GM12874 (cell line): ENCODE results near the gene NPAS1.

Source experiments
- TF ChIP-seq, protein P1 (sequence below): IDR thresholded peaks from 2 replicates; pipeline ENCODE4 v1.5.1; 2011; ENCODE audit warnings: low read depth, mild to moderate bottlenecking, control low read depth, low read length, moderate library complexity; ENCODE audit not compliant: insufficient read depth

Gene NPAS1

DNA sequence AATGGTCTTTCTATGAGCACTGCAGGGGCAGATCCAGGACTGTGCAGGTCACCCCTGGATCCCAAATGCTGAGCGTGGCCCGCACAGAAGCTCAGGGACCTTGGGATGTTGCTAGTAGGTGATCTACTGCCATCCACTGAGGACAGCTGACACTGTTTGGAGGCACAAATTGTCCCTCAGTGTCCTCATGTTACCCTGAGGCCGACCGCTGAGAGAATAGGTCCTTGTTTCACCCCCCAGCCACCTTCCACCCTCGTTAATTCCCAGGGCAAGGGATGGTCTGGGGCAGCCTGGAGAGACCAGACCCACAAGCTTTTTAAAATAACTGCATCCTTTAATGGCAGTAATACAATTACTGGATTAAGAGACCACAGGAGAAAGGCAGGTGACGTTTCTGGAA, 44.2 kb downstream of the NPAS1 start:
- TF ChIP-seq, protein P1, sequence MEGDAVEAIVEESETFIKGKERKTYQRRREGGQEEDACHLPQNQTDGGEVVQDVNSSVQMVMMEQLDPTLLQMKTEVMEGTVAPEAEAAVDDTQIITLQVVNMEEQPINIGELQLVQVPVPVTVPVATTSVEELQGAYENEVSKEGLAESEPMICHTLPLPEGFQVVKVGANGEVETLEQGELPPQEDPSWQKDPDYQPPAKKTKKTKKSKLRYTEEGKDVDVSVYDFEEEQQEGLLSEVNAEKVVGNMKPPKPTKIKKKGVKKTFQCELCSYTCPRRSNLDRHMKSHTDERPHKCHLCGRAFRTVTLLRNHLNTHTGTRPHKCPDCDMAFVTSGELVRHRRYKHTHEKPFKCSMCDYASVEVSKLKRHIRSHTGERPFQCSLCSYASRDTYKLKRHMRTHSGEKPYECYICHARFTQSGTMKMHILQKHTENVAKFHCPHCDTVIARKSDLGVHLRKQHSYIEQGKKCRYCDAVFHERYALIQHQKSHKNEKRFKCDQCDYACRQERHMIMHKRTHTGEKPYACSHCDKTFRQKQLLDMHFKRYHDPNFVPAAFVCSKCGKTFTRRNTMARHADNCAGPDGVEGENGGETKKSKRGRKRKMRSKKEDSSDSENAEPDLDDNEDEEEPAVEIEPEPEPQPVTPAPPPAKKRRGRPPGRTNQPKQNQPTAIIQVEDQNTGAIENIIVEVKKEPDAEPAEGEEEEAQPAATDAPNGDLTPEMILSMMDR: no peak

DNA sequence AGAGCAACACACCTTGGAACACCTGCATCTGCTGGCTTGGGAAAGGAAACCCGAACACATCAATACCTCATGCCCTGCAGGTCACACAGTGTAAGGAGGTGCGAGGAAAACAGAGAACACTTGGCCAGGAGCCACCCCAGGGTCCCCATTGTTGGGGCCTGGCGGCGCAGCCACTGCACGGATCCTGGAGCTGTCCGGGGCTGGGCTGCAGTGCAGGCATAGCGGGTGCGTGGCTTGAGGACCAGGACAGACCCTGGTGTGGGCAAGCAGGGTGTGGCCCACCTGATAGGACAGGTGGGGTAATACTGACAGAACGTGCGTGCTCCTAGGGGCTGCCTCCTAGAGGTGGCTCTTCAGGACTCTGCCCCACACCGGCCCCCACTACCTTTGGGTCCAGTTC, 45.6 kb downstream of the NPAS1 start:
- TF ChIP-seq, protein P1: no peak

DNA sequence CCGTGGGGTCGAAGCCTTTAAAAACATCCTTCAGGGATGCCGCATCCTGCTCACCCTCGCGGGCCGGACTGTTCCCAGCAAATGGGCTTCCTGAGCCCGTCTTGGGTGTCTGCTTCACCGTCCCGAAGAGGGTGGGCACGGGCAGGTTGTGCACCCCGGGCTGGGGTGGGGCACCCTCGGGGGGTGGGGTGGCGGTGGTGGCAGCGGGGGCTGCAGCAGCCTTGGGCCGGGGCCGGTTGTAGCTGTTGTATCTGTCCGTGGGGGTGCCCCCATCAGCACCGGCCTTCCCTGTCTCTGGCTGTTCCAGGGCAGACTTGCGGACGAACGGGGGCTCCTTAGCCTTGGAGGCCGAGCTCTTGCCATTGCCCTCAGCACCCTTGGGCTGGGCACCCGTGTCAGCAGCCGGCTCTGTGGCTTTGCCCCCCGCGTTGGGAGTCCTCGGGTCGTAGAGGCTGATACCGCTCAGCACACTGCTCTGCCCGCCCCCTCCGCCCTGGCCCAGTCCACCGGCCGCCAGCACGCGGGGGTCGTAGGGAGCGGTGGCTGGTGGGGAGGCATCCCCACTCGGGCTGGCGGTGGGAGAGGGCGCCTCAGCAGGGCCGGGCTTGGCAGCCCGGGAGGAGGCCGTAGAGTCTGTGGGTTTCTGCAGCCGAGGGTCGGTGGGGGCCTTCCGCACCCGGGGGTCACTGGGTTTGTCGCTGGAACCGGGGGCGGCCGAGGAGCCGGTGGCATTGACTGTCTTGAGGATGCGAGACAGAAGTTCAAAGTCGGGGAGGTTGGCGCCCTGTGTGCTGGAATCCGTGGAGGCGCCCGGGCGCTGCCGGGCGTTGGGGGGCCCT, 47.0 kb downstream of the NPAS1 start:
- TF ChIP-seq, protein P1: no peak

DNA sequence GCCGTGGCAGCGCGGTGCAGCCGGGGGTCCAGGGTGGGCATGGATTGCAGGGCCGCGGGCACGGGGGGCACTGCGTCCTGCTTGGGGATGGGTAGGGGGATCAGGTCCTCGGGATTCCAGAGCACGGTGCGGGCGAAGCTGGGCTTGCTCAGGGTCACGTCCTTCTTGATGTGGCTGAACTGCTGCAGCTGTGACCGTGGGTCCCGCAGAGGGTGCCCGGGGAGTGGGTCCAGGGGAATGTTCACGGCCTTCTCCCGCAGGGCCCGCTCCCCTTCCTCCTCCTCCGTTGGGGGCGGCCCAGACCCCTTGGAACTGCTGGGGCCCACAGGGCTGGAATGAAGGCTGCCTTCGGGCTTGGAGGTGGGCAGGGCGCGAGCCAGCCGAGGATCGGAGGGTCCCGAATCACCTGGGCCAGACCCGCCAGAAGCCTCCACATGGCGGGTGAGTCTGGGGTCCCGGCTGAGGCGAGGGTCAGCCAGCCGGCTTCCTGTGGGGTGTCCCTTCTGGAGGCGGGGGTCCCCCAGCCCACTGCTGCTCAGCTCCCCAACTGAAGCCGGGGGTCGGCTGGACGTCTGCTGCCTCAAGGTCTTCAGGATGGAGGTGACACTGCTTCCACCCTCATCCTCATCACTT, 47.7 kb downstream of the NPAS1 start:
- TF ChIP-seq, protein P1: no peak

DNA sequence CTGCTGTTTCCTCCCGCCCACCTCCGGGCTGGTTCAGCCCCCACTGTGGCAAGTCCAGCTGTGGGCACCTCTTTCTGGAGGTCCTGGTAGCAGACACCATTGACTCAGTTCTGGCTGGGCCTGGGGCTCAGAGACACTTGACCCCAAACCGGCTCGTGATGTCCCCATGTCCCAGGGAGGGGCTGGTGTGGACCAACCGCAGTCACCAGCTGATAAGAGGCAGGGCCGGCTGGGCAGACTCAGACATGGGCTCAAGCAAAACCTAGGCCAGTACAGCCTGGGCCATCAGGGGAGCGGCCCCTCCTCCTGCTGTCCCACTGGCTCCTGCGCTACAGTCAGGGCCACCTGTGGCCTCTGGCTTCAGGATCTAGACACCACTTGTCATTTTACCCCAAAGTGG, 48.6 kb downstream of the NPAS1 start:
- TF ChIP-seq, protein P1: no peak

DNA sequence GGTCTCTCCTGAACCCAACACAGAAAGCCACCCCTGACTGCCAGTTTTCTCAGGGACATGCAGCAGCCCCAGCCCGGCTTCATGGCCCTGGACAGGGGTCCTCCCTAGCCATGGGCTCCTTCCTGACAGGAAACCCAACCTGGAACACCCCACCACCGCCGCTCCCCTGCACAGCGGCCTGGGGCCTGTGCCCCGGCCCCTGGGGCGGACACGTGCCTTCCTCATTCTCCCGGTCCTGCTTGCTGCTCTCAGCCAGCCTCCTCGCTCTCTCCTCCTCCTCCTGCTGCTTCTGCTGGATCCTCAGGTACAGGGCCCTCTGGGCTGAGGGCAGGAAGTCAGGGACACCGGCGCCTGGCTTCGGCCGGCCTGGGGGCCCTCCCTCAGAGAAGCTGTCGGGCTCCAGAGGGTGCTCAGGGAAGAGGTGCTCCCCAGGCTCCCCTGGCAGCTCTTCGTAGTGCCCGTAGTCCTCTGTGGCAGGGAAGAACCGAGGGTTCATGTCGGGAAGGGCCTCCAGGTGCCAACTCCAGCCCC, 49.3 kb downstream of the NPAS1 start:
- TF ChIP-seq, protein P1: no peak

DNA sequence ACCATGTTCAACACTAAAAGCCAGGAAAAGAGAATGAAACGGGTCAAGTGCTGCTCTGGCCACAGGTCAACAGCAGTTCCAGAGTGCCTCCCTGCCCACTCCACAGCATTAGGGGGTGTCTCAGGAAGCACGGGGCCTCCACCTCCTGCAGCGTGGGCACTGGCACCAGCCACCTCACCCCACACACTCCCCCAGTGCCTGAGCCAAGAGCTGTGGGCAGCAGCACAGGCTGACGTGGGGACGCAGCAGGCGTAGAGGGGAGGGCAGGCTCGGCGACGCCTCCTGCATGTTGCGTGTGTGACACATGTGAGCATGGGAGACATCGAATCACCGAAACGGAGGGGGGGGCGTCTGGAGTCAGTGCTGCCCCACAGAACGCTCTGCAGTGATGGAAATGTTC, 50.2 kb downstream of the NPAS1 start:
- TF ChIP-seq, protein P1: no peak
